GM12865 (cell line): ENCODE measurements around the gene OR4F15.

Source experiments
- DNase-seq: peaks from one replicate; pipeline ENCODE4 v3.0.0; 2010; ENCODE audit warnings: low read depth
- H3K4me3 ChIP-seq: 2 replicates; pipeline ENCODE4 v1.5.1; 2011; ENCODE audit warnings: mild to moderate bottlenecking, low read depth, low read length, control low read depth
- TF ChIP-seq, protein P1 (sequence below): IDR thresholded peaks from 2 replicates; pipeline ENCODE4 v1.5.1; 2011; ENCODE audit warnings: low read length, control low read depth, low read depth, inconsistent platforms; ENCODE audit not compliant: insufficient read depth; ENCODE audit errors: missing control alignments

Gene OR4F15

GRCh38 chr15:101808201-101808600 is 3.8 kb upstream of the OR4F15 start:
- TF ChIP-seq, protein P1, sequence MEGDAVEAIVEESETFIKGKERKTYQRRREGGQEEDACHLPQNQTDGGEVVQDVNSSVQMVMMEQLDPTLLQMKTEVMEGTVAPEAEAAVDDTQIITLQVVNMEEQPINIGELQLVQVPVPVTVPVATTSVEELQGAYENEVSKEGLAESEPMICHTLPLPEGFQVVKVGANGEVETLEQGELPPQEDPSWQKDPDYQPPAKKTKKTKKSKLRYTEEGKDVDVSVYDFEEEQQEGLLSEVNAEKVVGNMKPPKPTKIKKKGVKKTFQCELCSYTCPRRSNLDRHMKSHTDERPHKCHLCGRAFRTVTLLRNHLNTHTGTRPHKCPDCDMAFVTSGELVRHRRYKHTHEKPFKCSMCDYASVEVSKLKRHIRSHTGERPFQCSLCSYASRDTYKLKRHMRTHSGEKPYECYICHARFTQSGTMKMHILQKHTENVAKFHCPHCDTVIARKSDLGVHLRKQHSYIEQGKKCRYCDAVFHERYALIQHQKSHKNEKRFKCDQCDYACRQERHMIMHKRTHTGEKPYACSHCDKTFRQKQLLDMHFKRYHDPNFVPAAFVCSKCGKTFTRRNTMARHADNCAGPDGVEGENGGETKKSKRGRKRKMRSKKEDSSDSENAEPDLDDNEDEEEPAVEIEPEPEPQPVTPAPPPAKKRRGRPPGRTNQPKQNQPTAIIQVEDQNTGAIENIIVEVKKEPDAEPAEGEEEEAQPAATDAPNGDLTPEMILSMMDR: no peak
- no peak overlapping the region for H3K4me3 ChIP-seq
- no peak for DNase-seq

GRCh38 chr15:101810456-101810855 is 1.5 kb upstream of the OR4F15 start:
- DNase-seq: no peak
- H3K4me3 ChIP-seq: no peak overlapping the region
- TF ChIP-seq, protein P1: no peak

DNA sequence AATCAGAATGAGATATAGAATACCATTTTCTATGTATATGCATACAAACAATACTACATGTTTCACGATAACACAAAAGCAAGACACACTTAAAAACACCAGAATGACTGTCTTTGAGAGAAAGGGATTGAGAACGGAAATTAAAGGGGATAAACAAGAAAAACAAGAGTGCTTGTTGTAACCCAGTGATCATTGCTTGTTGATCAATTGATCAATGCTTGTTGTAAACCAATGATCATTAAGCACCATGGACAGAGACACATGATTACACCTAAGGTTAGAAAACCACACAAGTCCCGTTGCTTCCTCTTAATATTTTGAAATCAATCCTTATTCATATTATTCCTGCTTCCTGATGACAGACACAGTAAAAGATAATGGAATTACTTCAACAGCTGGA is 1.1 kb upstream of the OR4F15 start:
- TF ChIP-seq, protein P1: no peak
- H3K4me3 ChIP-seq: no peak overlapping the region
- peak; percentile 12 for DNase-seq

DNA sequence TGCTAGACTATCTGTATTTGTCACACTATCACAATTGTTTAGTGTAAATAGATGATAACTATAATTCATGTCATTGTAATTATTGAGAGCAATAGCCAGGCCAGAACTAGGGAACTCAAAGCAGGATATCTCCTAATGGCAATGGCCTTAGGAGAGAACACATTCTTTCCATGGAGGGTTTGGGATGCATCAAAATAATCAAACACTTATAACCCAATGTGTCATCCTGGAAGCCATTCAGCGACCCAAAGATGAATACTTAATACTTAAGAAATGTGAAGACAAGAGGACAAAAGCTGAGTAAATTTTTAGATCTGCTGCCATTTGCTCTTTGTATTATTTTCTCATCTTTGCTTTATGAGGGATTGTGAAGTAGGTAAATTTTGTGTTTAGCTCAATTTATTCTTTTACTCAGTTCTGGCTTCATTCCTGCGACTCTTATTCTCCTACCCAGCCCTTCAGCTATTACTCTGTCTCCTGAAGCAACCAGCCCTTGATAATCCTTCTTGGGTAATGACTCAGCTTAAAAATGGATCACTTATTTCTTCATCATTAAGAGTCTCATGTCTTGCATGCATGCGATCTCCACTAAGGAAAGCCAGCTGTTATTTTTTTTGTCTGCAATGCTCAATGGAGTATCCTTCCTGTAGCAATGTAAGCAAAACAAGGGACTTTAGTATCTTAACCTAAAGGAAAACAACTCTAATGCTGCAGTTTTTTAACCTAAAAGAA is 2.0 kb downstream of the OR4F15 start:
- DNase-seq: no peak
- no peak overlapping the region for H3K4me3 ChIP-seq
- TF ChIP-seq, protein P1: no peak

DNA sequence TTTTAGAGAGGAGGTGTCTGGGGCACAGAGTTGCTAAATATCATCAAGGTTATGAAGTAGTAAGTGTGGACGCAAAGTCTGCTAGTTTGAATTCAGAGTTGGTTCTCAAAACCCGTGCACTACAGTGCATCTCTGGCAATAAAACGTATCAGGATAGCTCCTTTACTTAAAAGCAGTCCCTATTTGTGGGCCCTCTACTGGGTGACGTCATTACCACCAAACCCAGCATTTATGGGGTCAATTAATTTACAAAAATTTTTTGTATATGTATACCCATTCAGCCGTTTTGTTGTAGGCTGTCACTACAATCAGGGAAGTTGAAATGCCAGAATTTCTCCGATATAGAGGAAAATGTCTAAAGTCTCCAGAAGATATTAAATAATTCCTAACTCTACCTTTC is 8.8 kb downstream of the OR4F15 start:
- no peak overlapping the region for H3K4me3 ChIP-seq
- TF ChIP-seq, protein P1: no peak
- DNase-seq: no peak

DNA sequence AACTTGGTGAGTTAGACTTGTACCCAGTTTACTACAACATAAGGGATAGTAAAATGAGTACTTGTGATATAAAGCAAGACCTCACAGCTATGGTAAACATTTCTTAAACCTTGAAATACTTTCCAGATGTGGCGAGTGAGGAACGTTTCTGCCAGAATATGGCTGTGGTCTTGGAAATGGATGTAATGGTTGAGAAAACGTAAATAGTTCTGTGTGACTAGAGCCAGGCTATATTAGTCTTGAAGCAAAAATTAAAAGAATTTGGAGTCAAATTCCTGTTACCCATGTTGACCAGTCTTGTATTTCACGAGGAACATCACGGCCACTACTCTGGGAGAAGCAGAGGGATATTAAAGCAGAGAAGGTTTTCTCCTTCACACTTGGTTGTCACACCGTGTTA is 15.3 kb downstream of the OR4F15 start:
- no peak for DNase-seq
- TF ChIP-seq, protein P1: no peak
- H3K4me3 ChIP-seq: no peak overlapping the region

DNA sequence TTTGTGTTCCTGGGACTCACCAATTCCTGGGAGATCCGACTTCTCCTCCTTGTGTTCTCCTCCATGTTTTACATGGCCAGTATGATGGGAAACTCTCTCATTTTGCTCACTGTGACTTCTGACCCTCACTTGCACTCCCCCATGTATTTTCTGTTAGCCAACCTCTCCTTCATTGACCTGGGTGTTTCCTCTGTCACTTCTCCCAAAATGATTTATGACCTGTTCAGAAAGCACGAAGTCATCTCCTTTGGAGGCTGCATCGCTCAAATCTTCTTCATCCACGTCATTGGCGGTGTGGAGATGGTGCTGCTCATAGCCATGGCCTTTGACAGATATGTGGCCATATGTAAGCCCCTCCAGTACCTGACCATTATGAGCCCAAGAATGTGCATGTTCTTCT is 16.8 kb downstream of the OR4F15 start:
- TF ChIP-seq, protein P1: no peak
- no peak for DNase-seq
- H3K4me3 ChIP-seq: no peak overlapping the region
